ENCODE results near the gene EHMT2.
"Not testable (repeated sequence)": the region's sequence is repeated elsewhere in the genome, so short reads cannot be mapped to it uniquely, and the experiment has no call there.

Gene EHMT2

GRCh38 chr6:31897612-31898382, at the start of gene EHMT2:
Gene EHMT2, minus strand, starts transcription at chr6:31897698. Its CDS starts 21 bp downstream, at chr6:31897677.
- DNase-seq (ENCODE audit: low spot score) = peak; percentile 87

GRCh38 chr6:31947070-31947675, 49.7 kb upstream of the EHMT2 start:
- no peak for DNase-seq (ENCODE audit: low spot score)

- no peak for DNase-seq (ENCODE audit: low spot score)
These were observed 48.9 kb upstream of the EHMT2 start for GRCh38 chr6:31946370-31946885.

- no peak for DNase-seq (ENCODE audit: low spot score)
These were observed 48.2 kb upstream of the EHMT2 start, which contains the start of gene CFB for GRCh38 chr6:31945507-31946369. Gene CFB, plus strand, starts transcription at chr6:31946095. Its CDS starts 127 bp downstream, at chr6:31946222.

GRCh38 chr6:31945154-31945506, 47.6 kb upstream of the EHMT2 start:
- no peak for DNase-seq (ENCODE audit: low spot score)

- DNase-seq (ENCODE audit: low spot score) = no peak
These were observed 46.2 kb upstream of the EHMT2 start for GRCh38 chr6:31943742-31944141.

GRCh38 chr6:31940256-31940664, 42.8 kb upstream of the EHMT2 start:
- no peak for DNase-seq (ENCODE audit: low spot score)

- DNase-seq (ENCODE audit: low spot score) = no peak
These were observed 38.3 kb upstream of the EHMT2 start for GRCh38 chr6:31935823-31936222.

- DNase-seq (ENCODE audit: low spot score) = no peak
These were observed 37.5 kb upstream of the EHMT2 start for GRCh38 chr6:31935021-31935420.

GRCh38 chr6:31933537-31933936, 36.0 kb upstream of the EHMT2 start:
- no peak for DNase-seq (ENCODE audit: low spot score)

GRCh38 chr6:31932137-31932536, 34.6 kb upstream of the EHMT2 start:
- DNase-seq (ENCODE audit: low spot score) = not testable (repeated sequence)

GRCh38 chr6:31930962-31931361, 33.5 kb upstream of the EHMT2 start:
- no peak for DNase-seq (ENCODE audit: low spot score)

- no peak for DNase-seq (ENCODE audit: low spot score)
These were observed 31.1 kb upstream of the EHMT2 start for GRCh38 chr6:31928672-31928939.

- no peak for DNase-seq (ENCODE audit: low spot score)
These were observed 30.6 kb upstream of the EHMT2 start for GRCh38 chr6:31927863-31928671.

- DNase-seq (ENCODE audit: low spot score) = no peak
These were observed 29.9 kb upstream of the EHMT2 start, which contains the start of gene C2 for GRCh38 chr6:31927242-31927862. Gene C2, plus strand, starts transcription at chr6:31927717. Its CDS starts 36 bp downstream, at chr6:31927753.

- DNase-seq (ENCODE audit: low spot score) = peak; percentile 31
These were observed 25.4 kb upstream of the EHMT2 start for GRCh38 chr6:31922942-31923341.

- no peak for DNase-seq (ENCODE audit: low spot score)
These were observed 23.3 kb upstream of the EHMT2 start for GRCh38 chr6:31920811-31921210.

- DNase-seq (ENCODE audit: low spot score) = no peak
These were observed 22.3 kb upstream of the EHMT2 start for GRCh38 chr6:31919624-31920303.

GRCh38 chr6:31918069-31918720, 20.7 kb upstream of the EHMT2 start:
- no peak for DNase-seq (ENCODE audit: low spot score)

- no peak for DNase-seq (ENCODE audit: low spot score)
These were observed 18.3 kb upstream of the EHMT2 start for GRCh38 chr6:31915756-31916155.
